A549 treated with ZK216348 at 1 μM for 4 hours (cell line): ENCODE measurements around the gene ANKRD26. TPM values are rescaled to one million over a fixed set of nuclear protein-coding genes. Genes with fewer than 3 reads are reported as not detected.

Experiments used
- total RNA-seq: library from RNA; stranded (reverse); fragments of 200-300 nt; extraction: Qiagen RNA extraction; gene quantifications from 5 replicates; pipeline ENCODE4 v1.2.3, GENCODE V29; 2022; ENCODE audit warnings: low read depth

ANKRD26 gene
- total RNA-seq, result 2.5 to 3.8 TPM (median 3.2 TPM) in 5 replicates

GRCh38 chr10:27099916-27100812 lies at the start of gene ANKRD26:
ANKRD26 (minus strand) TSS chr10:27100494; CDS start chr10:27100326, 168 bp downstream.

Other genes starting within 250 kb of the ANKRD26 start
- gene ABI1, start 239.5 kb downstream of the ANKRD26 start, total RNA-seq, result 51.0 to 56.1 TPM (median 53.3 TPM) in 5 replicates
- gene YME1L1, start 53.9 kb upstream of the ANKRD26 start, total RNA-seq, result 79.0 to 110 TPM (median 96.0 TPM) in 5 replicates
- 16.2 to 26.1 TPM (median 18.8 TPM) in 5 replicates for gene MASTL, start 54.9 kb upstream of the ANKRD26 start, total RNA-seq
- 21.0 to 30.4 TPM (median 26.4 TPM) in 5 replicates for gene ACBD5, start 140.3 kb upstream of the ANKRD26 start, total RNA-seq